K562 (cell line): Measurements from ENCODE around the gene HSPA1L. TPM values are rescaled to one million over a fixed set of nuclear protein-coding genes. Genes with fewer than 3 reads are reported as not detected.
A peak's percentile ranks its signal among the peaks of the same experiment; 100 is the strongest.

Source experiments
- CBFA2T3 ChIP-seq: fragments of 450-650 bp; IDR thresholded peaks from 2 replicates; pipeline ENCODE4 v1.6.1; 2017
- ETV1 ChIP-seq: fragments of 450-650 bp; conservative IDR thresholded peaks from 2 replicates; pipeline ENCODE4 v1.6.1; 2016; ENCODE audit warnings: missing genetic modification characterization, control low read depth, low read depth, missing compliant biosample characterization
- FOSL1 ChIP-seq: fragments of 200-800 bp; sonication (Bioruptor generic); conservative IDR thresholded peaks from 2 replicates; pipeline ENCODE4 v1.6.1; 2016; ENCODE audit warnings: missing genetic modification characterization, missing compliant biosample characterization
- NRF1 ChIP-seq, 2 experiments: fragments of 450-650 bp; IDR thresholded peaks in 1 of 2; conservative IDR thresholded peaks in 1 of 2; 2 replicates each; pipeline ENCODE4 v1.6.1; 2014; ENCODE audit warnings: mild to moderate bottlenecking in 2 of 2
- PHB2 ChIP-seq: fragments of 450-650 bp; IDR thresholded peaks from 2 replicates; pipeline ENCODE4 v1.6.1; 2017; ENCODE audit warnings: low read depth
- POLR2G ChIP-seq: fragments of 200-400 bp; formaldehyde crosslinking; IDR thresholded peaks from 2 replicates; pipeline ENCODE4 v1.6.1; 2017; ENCODE audit warnings: low read depth, mild to moderate bottlenecking, antibody characterized with exemption, low read length, moderate library complexity
- ZNF124 ChIP-seq: sonication (generic); formaldehyde crosslinking; IDR thresholded peaks from 2 replicates; pipeline ENCODE4 v1.8.1; 2022; ENCODE audit warnings: missing genetic modification reagents
- ZNF431 ChIP-seq: sonication (generic); formaldehyde crosslinking; IDR thresholded peaks from 2 replicates; pipeline ENCODE4 v1.8.0; 2022; ENCODE audit warnings: mild to moderate bottlenecking, missing genetic modification reagents
- polyA plus RNA-seq, 8 experiments: library from polyadenylated mRNA; depleted of rRNA in 4 of 8; stranded (reverse) in 5 of 8; unstranded in 3 of 8; fragments of >200 nt; fragmentation: Nextera tagmentation in 2 of 8; fragmentation: Illumina TruSeq in 1 of 8; extraction: Ambion mirVana in 2 of 8; extraction: Trizol in 1 of 8; gene quantifications; 2 replicates each; pipeline versions ENCODE4 v1.2.1 to v1.2.3, GENCODE V29; 2011 to 2014; ENCODE audit warnings: inconsistent platforms in 1 of 8, missing spikeins in 1 of 8
- total RNA-seq, 7 experiments: library from RNA; depleted of rRNA in 6 of 7; stranded (reverse); fragments of >200 nt in 6 of 7; fragmentation: Illumina TruSeq in 2 of 7; extraction: Trizol in 2 of 7; gene quantifications; 2 replicates each; pipeline versions ENCODE4 v1.2.1 to v1.2.3, GENCODE V29; 2011 to 2021; ENCODE audit warnings: low replicate concordance in 1 of 7
- TF ChIP-seq, protein P1 (sequence below): fragments of 450-650 bp; IDR thresholded peaks from 2 replicates; pipeline ENCODE4 v1.6.1; 2016; ENCODE audit warnings: mild to moderate bottlenecking
- TF ChIP-seq, protein P2 (sequence below): fragments of 450-650 bp; conservative IDR thresholded peaks from 2 replicates; pipeline ENCODE4 v1.6.1; 2016; ENCODE audit warnings: missing genetic modification characterization, low read depth, mild to moderate bottlenecking, control low read depth, missing compliant biosample characterization
- TF ChIP-seq, protein P3 (sequence below), 3 experiments: fragments of 200-800 bp in 1 of 3; sonication (Bioruptor generic) in 1 of 3; sonication (generic) in 1 of 3; formaldehyde crosslinking in 1 of 3; IDR thresholded peaks; 2 replicates each; pipeline versions ENCODE4 v1.6.1 to v1.8.0; 2016 to 2022; ENCODE audit warnings: mild to moderate bottlenecking in 2 of 3, missing compliant biosample characterization in 2 of 3, missing genetic modification characterization in 2 of 3, missing genetic modification reagents in 1 of 3
- TF ChIP-seq, protein P4 (sequence below), 2 experiments: fragments of 200-800 bp in 1 of 2; sonication (Bioruptor generic) in 1 of 2; sonication (generic) in 1 of 2; formaldehyde crosslinking in 1 of 2; IDR thresholded peaks in 1 of 2; conservative IDR thresholded peaks in 1 of 2; 2 replicates each; pipeline versions ENCODE4 v1.5.0 to v1.6.1; 2016 to 2020; ENCODE audit warnings: missing compliant biosample characterization in 1 of 2, missing genetic modification characterization in 1 of 2, missing genetic modification reagents in 1 of 2

The HSPA1L gene
- total and polyA plus RNA-seq, 9 of the 15 experiments (the other 6 are each of a cell fraction or from before 2014, with no cell fraction given), result 0.14 to 2.1 (median 1.3) TPM

DNA sequence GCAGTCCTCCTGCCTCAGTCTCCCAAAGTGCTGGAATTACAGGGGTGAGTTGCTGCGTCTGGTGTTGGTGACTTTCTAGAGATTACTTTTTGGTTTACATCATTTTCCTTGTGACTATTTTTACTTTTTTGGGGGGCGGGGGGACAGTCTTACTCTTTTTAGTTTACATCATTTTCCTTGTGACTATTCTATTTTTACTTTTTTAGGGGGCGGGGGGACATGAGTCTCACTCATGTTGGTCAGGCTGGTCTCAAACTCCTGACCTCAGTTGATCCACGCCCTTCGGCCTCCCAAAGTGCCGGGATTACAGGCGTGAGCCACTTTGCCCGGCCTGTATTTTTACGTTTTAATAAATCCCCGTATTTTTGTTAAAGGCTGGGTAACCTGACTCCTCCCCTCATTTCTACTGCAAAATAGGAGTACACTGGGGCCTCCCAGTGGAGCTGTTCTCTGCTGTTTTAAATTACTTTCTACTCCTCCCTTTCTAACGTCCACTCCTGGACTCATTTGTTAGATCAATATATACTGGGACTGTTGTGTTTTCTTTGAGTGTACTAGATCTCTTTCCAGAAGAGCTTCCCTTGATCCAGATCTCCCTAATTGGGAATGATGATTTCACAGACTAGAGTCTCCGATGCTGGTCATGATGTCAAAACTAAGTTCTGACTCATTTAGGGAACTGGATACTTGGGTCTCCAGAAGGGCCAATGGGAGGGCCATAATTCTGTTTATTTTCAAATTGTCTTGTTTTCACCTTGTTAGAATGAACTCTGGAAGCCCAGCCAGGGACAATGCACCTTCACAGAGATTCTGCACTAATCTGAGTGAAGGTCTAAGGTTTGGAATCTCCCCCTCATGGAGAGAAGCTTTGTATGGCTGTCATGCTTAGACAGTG lies 21.6 kb upstream of the HSPA1L start (continued):
- TF ChIP-seq, protein P1, sequence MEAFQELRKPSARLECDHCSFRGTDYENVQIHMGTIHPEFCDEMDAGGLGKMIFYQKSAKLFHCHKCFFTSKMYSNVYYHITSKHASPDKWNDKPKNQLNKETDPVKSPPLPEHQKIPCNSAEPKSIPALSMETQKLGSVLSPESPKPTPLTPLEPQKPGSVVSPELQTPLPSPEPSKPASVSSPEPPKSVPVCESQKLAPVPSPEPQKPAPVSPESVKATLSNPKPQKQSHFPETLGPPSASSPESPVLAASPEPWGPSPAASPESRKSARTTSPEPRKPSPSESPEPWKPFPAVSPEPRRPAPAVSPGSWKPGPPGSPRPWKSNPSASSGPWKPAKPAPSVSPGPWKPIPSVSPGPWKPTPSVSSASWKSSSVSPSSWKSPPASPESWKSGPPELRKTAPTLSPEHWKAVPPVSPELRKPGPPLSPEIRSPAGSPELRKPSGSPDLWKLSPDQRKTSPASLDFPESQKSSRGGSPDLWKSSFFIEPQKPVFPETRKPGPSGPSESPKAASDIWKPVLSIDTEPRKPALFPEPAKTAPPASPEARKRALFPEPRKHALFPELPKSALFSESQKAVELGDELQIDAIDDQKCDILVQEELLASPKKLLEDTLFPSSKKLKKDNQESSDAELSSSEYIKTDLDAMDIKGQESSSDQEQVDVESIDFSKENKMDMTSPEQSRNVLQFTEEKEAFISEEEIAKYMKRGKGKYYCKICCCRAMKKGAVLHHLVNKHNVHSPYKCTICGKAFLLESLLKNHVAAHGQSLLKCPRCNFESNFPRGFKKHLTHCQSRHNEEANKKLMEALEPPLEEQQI, result no peak
- TF ChIP-seq ZNF431 (0 out of 2 replicates have a peak, but pooled peaks have one; percentile 9), CBFA2T3 (no peak), PHB2 (0 out of 2 replicates have a peak, but pooled peaks have one; percentile 5), FOSL1 (tag) (peak; percentile 47; the same call in 1 of the 2 replicates), ZNF124 (CRISPR knock-in tag) (no peak), ETV1 (tag) (no peak), NRF1 (conservative IDR thresholded peaks at IDR 0.05 in 1 of 2, IDR thresholded peaks at IDR 0.05 in 1 of 2) (peak in 1 of 2 experiments; percentile 5; a peak in 1 of 4 replicates), POLR2G (no peak)
- TF ChIP-seq, protein P2, sequence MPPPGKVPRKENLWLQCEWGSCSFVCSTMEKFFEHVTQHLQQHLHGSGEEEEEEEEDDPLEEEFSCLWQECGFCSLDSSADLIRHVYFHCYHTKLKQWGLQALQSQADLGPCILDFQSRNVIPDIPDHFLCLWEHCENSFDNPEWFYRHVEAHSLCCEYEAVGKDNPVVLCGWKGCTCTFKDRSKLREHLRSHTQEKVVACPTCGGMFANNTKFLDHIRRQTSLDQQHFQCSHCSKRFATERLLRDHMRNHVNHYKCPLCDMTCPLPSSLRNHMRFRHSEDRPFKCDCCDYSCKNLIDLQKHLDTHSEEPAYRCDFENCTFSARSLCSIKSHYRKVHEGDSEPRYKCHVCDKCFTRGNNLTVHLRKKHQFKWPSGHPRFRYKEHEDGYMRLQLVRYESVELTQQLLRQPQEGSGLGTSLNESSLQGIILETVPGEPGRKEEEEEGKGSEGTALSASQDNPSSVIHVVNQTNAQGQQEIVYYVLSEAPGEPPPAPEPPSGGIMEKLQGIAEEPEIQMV, result no peak
- TF ChIP-seq, protein P3, sequence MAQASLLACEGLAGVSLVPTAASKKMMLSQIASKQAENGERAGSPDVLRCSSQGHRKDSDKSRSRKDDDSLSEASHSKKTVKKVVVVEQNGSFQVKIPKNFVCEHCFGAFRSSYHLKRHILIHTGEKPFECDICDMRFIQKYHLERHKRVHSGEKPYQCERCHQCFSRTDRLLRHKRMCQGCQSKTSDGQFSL (CRISPR knock-in tag; IDR thresholded peaks at IDR 0.05), result 0 out of 2 replicates have a peak, but pooled peaks have one; percentile 32
- TF ChIP-seq, protein P3 (tag; IDR thresholded peaks at IDR 0.05), result no peak
- TF ChIP-seq, protein P4, sequence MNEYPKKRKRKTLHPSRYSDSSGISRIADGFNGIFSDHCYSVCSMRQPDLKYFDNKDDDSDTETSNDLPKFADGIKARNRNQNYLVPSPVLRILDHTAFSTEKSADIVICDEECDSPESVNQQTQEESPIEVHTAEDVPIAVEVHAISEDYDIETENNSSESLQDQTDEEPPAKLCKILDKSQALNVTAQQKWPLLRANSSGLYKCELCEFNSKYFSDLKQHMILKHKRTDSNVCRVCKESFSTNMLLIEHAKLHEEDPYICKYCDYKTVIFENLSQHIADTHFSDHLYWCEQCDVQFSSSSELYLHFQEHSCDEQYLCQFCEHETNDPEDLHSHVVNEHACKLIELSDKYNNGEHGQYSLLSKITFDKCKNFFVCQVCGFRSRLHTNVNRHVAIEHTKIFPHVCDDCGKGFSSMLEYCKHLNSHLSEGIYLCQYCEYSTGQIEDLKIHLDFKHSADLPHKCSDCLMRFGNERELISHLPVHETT (CRISPR knock-in tag; conservative IDR thresholded peaks at IDR 0.05 in 1 of 2, IDR thresholded peaks at IDR 0.05 in 1 of 2), result 0 out of 4 replicates have a peak, but pooled peaks of 1 of the 2 experiments have one; percentile 16
